GM19193 (cell line): ENCODE measurements around the gene PCDHA7.

Source experiments
- POLR2A ChIP-seq: IDR thresholded peaks from 4 replicates; pipeline ENCODE4 v1.6.1; 2011; ENCODE audit not compliant: insufficient read depth, insufficient read length; ENCODE audit errors: extremely low read depth

The PCDHA7 gene

DNA sequence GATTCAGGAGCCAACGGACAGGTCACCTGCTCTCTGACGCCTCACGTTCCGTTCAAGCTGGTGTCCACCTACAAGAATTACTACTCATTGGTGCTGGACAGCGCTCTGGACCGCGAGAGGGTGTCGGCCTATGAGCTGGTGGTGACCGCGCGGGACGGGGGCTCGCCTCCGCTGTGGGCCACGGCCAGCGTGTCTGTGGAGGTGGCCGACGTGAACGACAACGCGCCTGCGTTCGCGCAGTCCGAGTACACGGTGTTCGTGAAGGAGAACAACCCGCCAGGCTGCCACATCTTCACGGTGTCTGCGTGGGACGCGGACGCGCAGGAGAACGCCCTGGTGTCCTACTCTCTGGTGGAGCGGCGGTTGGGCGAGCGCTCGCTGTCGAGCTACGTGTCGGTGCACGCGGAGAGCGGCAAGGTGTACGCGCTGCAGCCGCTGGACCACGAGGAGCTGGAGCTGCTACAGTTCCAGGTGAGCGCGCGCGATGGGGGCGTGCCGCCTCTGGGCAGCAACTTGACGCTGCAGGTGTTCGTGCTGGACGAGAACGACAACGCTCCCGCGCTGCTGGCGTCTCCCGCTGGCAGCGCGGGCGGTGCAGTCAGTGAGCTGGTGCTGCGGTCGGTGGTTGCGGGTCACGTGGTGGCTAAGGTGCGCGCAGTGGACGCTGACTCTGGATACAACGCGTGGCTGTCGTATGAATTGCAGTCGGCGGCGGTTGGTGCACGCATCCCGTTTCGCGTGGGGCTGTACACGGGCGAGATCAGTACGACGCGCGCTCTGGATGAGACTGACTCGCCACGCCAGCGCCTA, 23.3 kb downstream of the PCDHA7 start:
- no peak for TF ChIP-seq POLR2A

DNA sequence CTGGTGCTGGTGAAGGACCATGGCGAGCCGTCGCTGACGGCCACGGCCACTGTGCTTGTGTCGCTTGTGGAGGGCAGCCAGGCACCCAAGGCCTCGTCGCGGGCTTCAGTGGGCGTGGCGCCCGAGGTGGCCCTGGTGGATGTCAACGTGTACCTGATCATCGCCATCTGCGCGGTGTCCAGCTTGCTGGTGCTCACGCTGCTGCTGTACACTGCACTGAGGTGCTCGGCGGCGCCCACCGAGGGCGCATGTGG, 23.8 kb downstream of the PCDHA7 start:
- no peak for TF ChIP-seq POLR2A

DNA sequence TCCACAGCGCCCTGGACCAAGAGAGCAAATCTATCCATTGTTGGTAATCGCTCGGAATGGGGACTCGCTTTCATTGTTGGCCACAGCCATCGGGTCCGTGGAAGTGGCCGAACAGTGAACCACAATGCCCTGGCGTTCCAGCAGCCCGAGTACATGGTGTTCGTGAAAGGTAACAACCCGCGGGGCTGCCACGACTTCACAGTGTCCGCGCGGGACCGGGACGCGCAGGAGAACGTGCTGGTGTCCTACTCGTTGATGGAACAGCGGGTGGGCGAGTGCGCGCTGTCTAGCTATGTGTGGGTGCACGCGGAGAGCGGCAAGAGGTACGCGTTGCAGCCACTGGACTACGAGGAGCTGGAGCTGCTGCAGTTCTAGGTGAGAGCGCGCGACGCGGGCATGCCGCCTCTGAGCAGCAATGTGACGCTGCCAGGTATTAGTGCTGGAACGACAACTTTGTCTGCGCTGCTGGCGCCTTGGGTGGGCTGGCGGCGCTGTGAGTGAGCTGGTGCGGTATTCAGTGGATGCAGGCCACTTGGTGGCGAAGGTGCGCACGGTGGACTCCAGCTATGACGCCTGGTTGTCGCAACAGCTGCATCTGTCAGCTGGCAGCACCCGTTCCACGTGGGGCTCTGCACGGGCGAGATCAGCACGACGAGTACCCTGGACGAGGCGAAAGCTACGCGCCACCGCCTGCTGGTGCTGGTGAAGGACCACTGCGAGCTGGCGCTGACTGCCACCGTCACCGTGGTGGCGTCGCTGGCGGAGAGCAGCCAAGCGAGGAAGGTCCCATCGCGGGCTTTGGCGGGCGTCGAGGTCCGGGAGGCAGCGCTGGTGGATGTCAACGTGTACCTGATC, 28.6 kb downstream of the PCDHA7 start:
- no peak for TF ChIP-seq POLR2A

DNA sequence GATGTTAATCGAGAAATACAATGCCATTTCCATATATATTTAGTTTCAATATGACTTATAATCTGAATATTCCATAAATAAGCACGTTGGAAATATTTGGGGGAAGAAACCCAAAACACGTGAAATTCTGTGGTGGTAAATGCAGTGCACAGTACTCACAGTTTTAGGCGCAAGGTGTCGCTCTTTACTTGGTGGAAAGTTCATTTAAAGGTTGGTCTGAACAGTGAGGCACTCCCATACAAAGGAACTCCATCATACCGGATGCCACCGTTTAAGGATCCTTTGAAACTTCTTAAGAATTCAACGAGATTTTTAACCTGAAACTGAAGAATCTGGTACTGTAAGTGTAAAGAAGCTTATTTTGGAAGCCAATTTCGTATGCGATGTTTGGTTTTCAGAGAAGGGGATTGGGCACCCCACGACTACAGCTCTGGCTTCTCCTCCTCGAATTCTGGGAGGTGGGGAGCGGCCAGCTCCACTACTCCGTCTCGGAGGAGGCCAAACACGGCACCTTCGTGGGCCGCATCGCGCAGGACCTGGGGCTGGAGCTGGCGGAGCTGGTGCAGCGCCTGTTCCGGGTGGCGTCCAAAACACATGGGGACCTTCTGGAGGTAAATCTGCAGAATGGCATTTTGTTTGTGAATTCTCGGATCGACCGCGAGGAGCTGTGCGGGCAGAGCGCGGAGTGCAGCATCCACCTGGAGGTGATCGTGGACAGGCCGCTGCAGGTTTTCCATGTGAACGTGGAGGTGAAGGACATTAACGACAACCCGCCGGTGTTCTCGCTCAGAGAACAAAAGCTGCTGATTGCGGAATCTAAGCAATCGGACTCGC, 34.9 kb downstream of the PCDHA7 start, which contains the start of gene PCDHA11:
PCDHA11 (plus strand) TSS at position 237 of the 834 bp plus-strand sequence; CDS start at position 384, 147 bp downstream.
- no peak for TF ChIP-seq POLR2A

DNA sequence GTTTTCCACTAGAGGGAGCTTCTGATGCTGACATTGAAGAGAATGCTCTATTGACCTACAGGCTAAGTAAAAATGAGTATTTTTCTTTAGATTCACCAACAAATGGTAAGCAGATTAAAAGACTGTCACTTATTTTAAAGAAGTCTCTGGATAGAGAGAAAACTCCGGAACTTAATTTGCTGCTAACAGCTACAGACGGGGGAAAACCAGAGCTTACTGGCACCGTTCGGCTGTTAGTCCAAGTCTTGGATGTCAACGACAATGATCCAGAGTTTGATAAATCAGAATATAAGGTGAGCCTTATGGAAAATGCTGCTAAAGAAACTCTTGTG, 35.5 kb downstream of the PCDHA7 start:
- TF ChIP-seq POLR2A, result no peak

DNA sequence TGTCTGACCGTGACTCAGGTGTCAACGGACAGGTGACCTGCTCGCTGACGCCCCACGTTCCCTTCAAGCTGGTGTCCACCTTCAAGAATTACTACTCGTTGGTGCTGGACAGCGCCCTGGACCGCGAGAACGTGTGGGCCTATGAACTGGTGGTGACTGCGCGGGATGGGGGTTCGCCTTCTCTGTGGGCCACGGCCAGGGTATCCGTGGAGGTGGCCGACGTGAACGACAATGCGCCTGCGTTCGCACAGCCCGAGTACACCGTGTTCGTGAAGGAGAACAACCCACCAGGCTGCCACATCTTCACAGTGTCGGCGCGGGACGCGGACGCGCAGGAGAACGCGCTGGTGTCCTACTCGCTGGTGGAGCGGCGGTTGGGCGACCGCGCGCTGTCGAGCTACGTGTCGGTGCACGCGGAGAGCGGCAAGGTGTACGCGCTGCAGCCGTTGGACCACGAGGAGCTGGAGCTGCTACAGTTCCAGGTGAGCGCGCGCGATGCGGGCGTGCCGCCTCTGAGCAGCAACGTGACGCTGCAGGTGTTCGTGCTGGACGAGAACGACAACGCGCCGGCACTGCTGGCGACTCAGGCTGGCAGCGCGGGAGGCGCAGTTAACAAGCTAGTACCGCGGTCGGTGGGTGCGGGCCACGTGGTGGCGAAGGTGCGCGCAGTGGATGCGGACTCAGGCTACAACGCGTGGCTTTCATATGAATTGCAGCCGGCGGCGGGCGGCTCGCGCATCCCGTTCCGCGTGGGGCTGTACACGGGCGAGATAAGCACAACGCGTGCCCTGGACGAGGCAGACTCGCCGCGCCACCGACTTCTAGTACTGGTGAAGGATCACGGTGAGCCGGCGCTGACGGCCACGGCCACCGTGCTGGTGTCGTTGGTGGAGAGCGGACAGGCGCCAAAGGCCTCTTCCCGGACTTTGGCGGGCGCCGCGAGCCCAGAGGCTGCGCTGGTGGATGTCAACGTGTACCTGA, 36.4 kb downstream of the PCDHA7 start:
- TF ChIP-seq POLR2A, result no peak

DNA sequence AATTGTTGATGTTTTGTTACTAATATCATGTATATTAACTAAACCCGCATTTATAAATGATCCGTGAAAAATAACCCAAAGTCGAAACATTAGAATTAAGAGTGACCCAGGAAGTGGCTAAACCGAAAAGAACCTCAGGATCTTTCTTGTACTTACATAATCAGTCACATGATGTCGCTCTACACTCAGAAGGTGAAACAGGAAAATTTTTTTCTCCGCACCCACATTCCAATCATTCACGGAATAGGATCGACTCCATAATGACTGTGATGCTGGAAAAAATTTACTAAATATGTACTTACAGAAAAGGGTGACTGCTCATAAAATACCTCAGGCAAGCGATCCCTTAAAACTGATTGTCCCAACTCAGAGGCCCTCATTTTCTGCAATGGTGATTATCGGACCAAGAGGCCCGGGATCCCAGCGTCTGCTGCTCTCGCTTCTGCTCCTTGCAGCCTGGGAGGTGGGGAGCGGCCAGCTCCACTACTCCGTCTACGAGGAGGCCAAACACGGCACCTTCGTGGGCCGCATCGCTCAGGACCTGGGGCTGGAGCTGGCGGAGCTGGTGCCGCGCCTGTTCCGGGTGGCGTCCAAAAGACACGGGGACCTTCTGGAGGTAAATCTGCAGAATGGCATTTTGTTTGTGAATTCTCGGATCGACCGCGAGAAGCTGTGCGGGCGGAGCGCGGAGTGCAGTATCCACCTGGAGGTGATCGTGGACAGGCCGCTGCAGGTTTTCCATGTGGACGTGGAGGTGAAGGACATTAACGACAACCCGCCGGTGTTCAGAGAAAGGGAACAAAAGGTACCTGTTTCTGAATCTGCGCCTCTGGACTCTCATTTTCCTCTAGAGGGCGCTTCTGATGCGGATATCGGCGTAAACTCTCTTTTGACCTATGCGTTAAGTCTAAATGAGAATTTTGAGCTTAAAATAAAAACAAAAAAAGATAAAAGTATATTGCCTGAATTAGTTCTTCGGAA, 41.3 kb downstream of the PCDHA7 start, which contains the start of gene PCDHA12:
PCDHA12 (plus strand) TSS at position 224 of the 981 bp plus-strand sequence; CDS start at position 389, 165 bp downstream.
- no peak for TF ChIP-seq POLR2A

DNA sequence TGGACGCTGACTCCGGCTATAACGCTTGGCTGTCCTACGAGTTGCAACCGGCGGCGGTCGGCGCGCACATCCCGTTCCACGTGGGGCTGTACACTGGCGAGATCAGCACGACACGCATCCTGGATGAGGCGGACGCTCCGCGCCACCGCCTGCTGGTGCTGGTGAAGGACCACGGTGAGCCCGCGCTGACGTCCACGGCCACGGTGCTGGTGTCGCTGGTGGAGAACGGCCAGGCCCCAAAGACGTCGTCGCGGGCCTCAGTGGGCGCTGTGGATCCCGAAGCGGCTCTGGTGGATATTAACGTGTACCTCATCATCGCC, 43.2 kb downstream of the PCDHA7 start:
- TF ChIP-seq POLR2A, result no peak

DNA sequence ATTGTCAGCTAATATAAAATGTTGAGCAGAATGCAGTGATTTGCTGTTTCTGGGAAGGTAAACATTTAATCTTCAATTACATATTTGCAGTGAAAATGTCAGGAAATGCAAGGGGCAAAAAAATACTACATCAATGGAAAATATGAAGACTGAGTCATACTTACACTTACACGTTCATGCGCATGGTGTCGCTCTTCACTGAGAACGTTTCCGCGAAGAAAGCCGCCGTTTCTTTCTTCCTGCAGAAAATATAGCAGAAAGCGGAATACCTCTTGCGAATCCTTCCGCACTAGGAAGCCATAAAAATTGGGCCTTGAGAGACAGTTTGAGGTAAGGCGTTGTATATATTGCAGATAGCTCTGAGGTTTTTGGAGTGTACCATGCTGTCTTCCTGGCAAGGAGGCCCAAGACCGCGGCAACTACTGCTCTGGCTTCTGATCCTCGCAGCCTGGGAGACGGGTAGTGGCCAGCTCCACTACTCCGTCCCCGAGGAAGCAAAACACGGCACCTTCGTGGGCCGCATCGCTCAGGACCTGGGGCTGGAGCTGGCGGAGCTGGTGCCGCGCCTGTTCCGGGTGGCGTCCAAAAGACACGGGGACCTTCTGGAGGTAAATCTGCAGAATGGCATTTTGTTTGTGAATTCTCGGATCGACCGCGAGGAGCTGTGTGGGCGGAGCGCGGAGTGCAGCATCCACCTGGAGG, 48.0 kb downstream of the PCDHA7 start, which contains the start of gene PCDHA13:
PCDHA13 (plus strand) TSS at position 236 of the 702 bp plus-strand sequence; CDS start at position 381, 145 bp downstream.
- no peak for TF ChIP-seq POLR2A

DNA sequence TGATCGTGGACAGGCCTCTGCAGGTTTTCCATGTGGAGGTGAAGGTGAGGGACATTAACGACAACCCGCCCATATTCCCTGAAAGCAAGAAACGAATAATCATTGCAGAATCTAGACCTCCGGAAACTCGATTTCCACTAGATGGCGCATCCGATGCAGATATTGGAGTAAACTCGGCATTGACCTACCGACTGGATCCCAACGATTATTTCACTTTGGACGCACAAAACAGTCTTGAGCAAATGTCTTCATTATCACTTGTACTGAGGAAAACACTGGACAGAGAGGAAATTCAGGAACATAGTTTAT, 48.5 kb downstream of the PCDHA7 start:
- no peak for TF ChIP-seq POLR2A

DNA sequence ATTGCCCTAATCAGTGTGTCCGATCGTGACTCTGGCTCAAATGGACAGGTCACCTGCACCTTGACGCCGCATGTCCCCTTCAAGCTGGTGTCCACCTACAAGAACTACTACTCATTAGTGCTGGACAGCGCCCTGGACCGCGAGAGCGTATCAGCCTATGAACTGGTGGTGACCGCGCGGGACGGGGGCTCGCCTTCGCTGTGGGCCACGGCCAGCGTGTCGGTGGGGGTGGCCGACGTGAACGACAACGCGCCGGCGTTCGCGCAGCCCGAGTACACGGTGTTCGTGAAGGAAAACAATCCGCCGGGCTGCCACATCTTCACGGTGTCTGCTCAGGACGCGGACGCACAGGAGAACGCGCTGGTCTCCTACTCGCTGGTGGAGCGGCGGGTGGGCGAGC, 49.3 kb downstream of the PCDHA7 start:
- TF ChIP-seq POLR2A, result no peak

DNA sequence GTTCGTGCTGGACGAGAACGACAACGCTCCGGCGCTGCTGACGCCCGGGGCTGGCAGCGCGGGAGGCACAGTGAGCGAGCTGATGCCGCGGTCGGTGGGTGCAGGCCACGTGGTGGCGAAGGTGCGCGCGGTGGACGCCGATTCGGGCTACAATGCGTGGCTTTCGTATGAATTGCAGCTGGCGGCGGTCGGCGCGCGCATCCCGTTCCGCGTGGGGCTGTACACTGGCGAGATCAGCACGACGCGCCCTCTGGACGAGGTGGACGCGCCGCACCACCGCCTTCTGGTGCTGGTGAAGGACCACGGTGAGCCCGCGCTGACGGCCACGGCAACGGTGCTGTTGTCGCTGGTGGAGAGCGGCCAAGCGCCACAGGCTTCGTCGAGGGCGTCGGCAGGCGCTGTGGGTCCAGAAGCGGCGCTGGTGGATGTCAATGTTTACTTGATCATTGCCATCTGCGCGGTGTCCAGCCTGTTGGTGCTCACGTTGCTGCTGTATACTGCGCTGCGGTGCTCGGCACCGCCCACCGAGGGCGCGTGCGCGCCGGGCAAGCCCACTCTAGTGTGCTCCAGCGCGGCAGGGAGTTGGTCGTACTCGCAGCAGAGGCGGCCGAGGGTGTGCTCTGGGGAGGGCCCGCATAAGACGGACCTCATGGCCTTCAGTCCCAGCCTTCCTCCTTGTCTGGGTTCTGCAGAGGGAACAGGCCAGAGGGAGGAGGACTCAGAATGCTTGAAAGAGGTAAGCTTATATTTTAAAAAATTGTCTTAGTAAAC, 50.0 kb downstream of the PCDHA7 start:
- no peak for TF ChIP-seq POLR2A
